Calu3 (cell line): Measurements from ENCODE around the gene IGF1R. TPM values are rescaled to one million over a fixed set of nuclear protein-coding genes. Genes with fewer than 3 reads are reported as not detected.

ENCODE experiments used
- BruUV-seq: library from RNA; stranded (reverse); fragments of 400-500 nt; replicated peaks from 2 replicates; lab custom pipeline; 2021; lab: Mats Ljungman, UMichigan
- CTCF ChIA-PET: fragments of 300-600 bp; sonication (Branson Sonifier 250); formaldehyde crosslinking; loops from one replicate; lab custom pipeline; 2022; ENCODE audit warnings: antibody characterized with exemption; lab: Charles Lee
- DNase-seq: peaks from one replicate; pipeline ENCODE4 v3.0.0; 2022
- H3K27ac Mint-ChIP-seq: one replicate; pipeline ENCODE4 v1.8.0; 2022; ENCODE audit warnings: mixed read lengths; ENCODE audit not compliant: unreplicated experiment
- H3K27me3 Mint-ChIP-seq: one replicate; pipeline ENCODE4 v1.8.0; 2022; ENCODE audit warnings: mixed read lengths; ENCODE audit not compliant: unreplicated experiment
- H3K36me3 Mint-ChIP-seq: one replicate; pipeline ENCODE4 v1.8.0; 2022; ENCODE audit warnings: mild to moderate bottlenecking, moderate library complexity, mixed read lengths; ENCODE audit not compliant: insufficient read depth, unreplicated experiment
- H3K4me1 Mint-ChIP-seq: one replicate; pipeline ENCODE4 v1.8.0; 2022; ENCODE audit warnings: mild to moderate bottlenecking, low read depth, mixed read lengths; ENCODE audit not compliant: unreplicated experiment
- H3K4me3 Mint-ChIP-seq: one replicate; pipeline ENCODE4 v1.8.0; 2022; ENCODE audit warnings: mild to moderate bottlenecking, low read depth, moderate library complexity, mixed read lengths; ENCODE audit not compliant: unreplicated experiment
- H3K9me3 Mint-ChIP-seq: one replicate; pipeline ENCODE4 v1.8.0; 2022; ENCODE audit warnings: low read depth, mixed read lengths; ENCODE audit not compliant: unreplicated experiment
- CTCF ChIP-seq: fragments of 200-600 bp; IDR thresholded peaks from one replicate; pipeline ENCODE4 v1.8.0; 2022; ENCODE audit warnings: antibody characterized with exemption; ENCODE audit not compliant: unreplicated experiment
- intact Hi-C: fragments of 100-400 bp; cut with micrococcal nuclease; formaldehyde crosslinking; loops from one replicate; pipeline ENCODE4 v1.10.0; 2022; ENCODE audit not compliant: unreplicated experiment
- total RNA-seq: library from RNA; stranded (reverse); gene quantifications from 2 replicates; pipeline ENCODE4 v1.2.3, GENCODE V29; 2022

IGF1R gene
- total RNA-seq, 1 experiment from 2014 or later, result 73.9 TPM

GRCh38 chr15:98651581-98652220, 3.4 kb downstream of the IGF1R start:
- intact Hi-C loops, result loop anchor here (10.0 kb wide), 1 partner anchor 423 kb away; no protein-coding TSS in a partner anchor
- no peak for TF ChIP-seq CTCF
- DNase-seq, result no peak
- CTCF ChIA-PET, result interaction anchor here (0.6 to 0.9 kb wide), 2 partner anchors 133 to 148 kb away, joined by 3 read pairs; no protein-coding TSS in a partner anchor
- BruUV-seq, result no TSS peak
- Mint-ChIP-seq H3K27me3 (no peaks in the 10 kb centered on the region), H3K9me3 (no peaks in the 10 kb centered on the region), H3K4me1 (peaks cover 34% of the 10 kb centered on the region), H3K36me3 (peaks cover 52% of the 10 kb centered on the region), H3K4me3 (peak overlapping the region; percentile 96), H3K27ac (peak overlapping the region; percentile 71)

GRCh38 chr15:98653686-98654085, 5.3 kb downstream of the IGF1R start:
- no peak for TF ChIP-seq CTCF

GRCh38 chr15:98654790-98655360, 6.5 kb downstream of the IGF1R start:
- BruUV-seq, result no TSS peak
- peaks cover 52% of the 10 kb centered on the region for H3K4me1 Mint-ChIP-seq
- intact Hi-C loops, result loop anchor here (10.0 kb wide), 1 partner anchor 420 kb away; no protein-coding TSS in a partner anchor
- CTCF ChIA-PET, result interaction anchor here (1.1 kb wide), 1 partner anchor 110 kb away, joined by 3 read pairs; no protein-coding TSS in a partner anchor
- peaks cover 21% of the 10 kb centered on the region for H3K36me3 Mint-ChIP-seq
- no peaks in the 10 kb centered on the region for H3K9me3 Mint-ChIP-seq
- no peaks in the 10 kb centered on the region for H3K27me3 Mint-ChIP-seq
- no peak overlapping the region for H3K27ac Mint-ChIP-seq
- H3K4me3 Mint-ChIP-seq, result no peak overlapping the region
- DNase-seq, result no peak
- no peak for TF ChIP-seq CTCF

More at GRCh38 chr15:98653686-98654085, 5.3 kb downstream of the IGF1R start:
- BruUV-seq, result no TSS peak
- H3K27me3 Mint-ChIP-seq, result no peaks in the 10 kb centered on the region
- H3K36me3 Mint-ChIP-seq, result peaks cover 33% of the 10 kb centered on the region
- peaks cover 44% of the 10 kb centered on the region for H3K4me1 Mint-ChIP-seq
- H3K4me3 Mint-ChIP-seq, result no peak overlapping the region
- no peak overlapping the region for H3K27ac Mint-ChIP-seq
- DNase-seq, result no peak
- no peaks in the 10 kb centered on the region for H3K9me3 Mint-ChIP-seq
- CTCF ChIA-PET, result no interaction called here
- intact Hi-C loops, result loop anchor here (10.0 kb wide), 1 partner anchor 421 kb away; no protein-coding TSS in a partner anchor

- peaks cover 52% of the 10 kb centered on the region for H3K4me1 Mint-ChIP-seq
- H3K36me3 Mint-ChIP-seq, result peaks cover 13% of the 10 kb centered on the region
- no peak for TF ChIP-seq CTCF
- no peak for DNase-seq
- intact Hi-C loops, result loop anchor here (10.0 kb wide), 1 partner anchor 419 kb away; no protein-coding TSS in a partner anchor
- no peak overlapping the region for H3K4me3 Mint-ChIP-seq
- H3K27me3 Mint-ChIP-seq, result no peaks in the 10 kb centered on the region
- BruUV-seq, result no TSS peak
- H3K9me3 Mint-ChIP-seq, result no peaks in the 10 kb centered on the region
- CTCF ChIA-PET, result interaction anchor here (1.1 kb wide), 1 partner anchor 110 kb away, joined by 3 read pairs; no protein-coding TSS in a partner anchor
- no peak overlapping the region for H3K27ac Mint-ChIP-seq
Observed at GRCh38 chr15:98655732-98656131, 7.4 kb downstream of the IGF1R start.
